Osteocyte (in vitro differentiated cells): ENCODE measurements around the gene PURB. TPM values are rescaled to one million over a fixed set of nuclear protein-coding genes. Genes with fewer than 3 reads are reported as not detected.
"Not testable (repeated sequence)": the region's sequence is repeated elsewhere in the genome, so short reads cannot be mapped to it uniquely, and the experiment has no call there.

ENCODE experiments used
- DNase-seq: peaks from one replicate; pipeline ENCODE4 v3.0.0; 2021; ENCODE audit warnings: mixed read lengths; ENCODE audit not compliant: unreplicated experiment; ENCODE audit errors: extremely low spot score
- H3K27ac Mint-ChIP-seq: one replicate; pipeline ENCODE4 v1.8.0; 2021; ENCODE audit warnings: mild to moderate bottlenecking, mixed read lengths; ENCODE audit not compliant: unreplicated experiment
- H3K27me3 Mint-ChIP-seq: one replicate; pipeline ENCODE4 v1.8.0; 2021; ENCODE audit warnings: mixed read lengths; ENCODE audit not compliant: unreplicated experiment
- H3K36me3 Mint-ChIP-seq: one replicate; pipeline ENCODE4 v1.8.0; 2021; ENCODE audit warnings: mixed read lengths; ENCODE audit not compliant: unreplicated experiment
- H3K4me1 Mint-ChIP-seq: one replicate; pipeline ENCODE4 v1.8.0; 2021; ENCODE audit warnings: mixed read lengths; ENCODE audit not compliant: unreplicated experiment
- H3K4me3 Mint-ChIP-seq: one replicate; pipeline ENCODE4 v1.8.0; 2021; ENCODE audit warnings: mild to moderate bottlenecking, moderate library complexity, mixed read lengths; ENCODE audit not compliant: unreplicated experiment
- H3K9me3 Mint-ChIP-seq: one replicate; pipeline ENCODE4 v1.8.0; 2021; ENCODE audit warnings: mixed read lengths; ENCODE audit not compliant: unreplicated experiment
- CTCF ChIP-seq: fragments of 200-600 bp; sonication (generic); IDR thresholded peaks from 2 replicates; pipeline ENCODE4 v1.5.0; 2021; ENCODE audit warnings: antibody characterized with exemption, mild to moderate bottlenecking, moderate library complexity
- total RNA-seq: library from RNA; stranded (reverse); gene quantifications from 2 replicates; pipeline ENCODE4 v1.2.1, GENCODE V29; 2021

PURB gene
- total RNA-seq, 1 donor from 2014 or later: 20.7 TPM

DNA sequence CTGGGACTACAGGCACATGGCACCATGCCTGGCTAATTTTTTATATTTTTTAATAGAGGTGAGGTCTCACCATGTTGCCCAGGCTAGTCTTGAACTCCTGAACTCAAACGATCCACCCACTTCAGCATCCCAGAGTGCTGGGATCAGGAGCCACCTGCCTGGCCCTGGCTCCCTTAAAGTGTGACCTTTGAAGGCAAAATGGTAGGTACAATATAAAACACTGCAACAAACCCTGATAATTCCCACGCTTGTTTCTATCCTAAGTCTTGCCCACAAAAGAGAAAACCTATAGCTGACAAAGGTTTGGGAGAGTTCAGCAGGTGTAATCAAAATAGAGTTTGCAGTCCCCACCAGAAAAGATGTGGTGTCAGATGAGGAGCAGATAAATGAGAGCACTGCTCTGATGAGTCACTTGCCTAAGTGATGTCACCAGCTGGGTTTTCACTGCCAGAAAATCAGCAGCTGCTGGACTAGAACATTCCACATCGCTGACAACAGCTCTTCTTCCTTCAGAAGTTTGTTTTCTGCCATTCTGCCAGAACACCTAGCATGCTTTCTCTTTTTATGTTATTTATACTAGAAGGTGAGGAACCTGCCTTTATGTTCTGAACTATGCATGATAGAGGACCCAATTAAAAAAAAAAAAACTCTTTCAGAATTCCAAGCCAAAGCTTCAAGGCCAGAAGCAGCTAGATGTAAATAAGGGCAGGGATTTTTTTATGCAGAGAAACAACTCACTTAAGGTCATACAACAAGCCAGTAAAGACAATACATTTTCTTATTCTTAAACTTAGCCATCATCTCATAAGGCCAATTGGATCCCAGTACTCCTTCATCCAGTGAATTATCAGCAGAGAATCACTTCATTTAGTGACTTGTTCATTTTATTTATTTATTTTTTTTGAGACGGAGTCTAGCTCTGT, 18.0 kb downstream of the PURB start:
- no peaks in the 10 kb centered on the region for H3K27me3 Mint-ChIP-seq
- H3K36me3 Mint-ChIP-seq: no peaks in the 10 kb centered on the region
- no peak for TF ChIP-seq CTCF
- no peak overlapping the region for H3K4me3 Mint-ChIP-seq
- H3K27ac Mint-ChIP-seq: peak overlapping the region; percentile 66
- H3K9me3 Mint-ChIP-seq: no peaks in the 10 kb centered on the region
- peaks cover 7% of the 10 kb centered on the region for H3K4me1 Mint-ChIP-seq
- DNase-seq: no peak

GRCh38 chr7:44861949-44862348, 23.4 kb downstream of the PURB start:
- H3K4me3 Mint-ChIP-seq, H3K36me3 Mint-ChIP-seq, H3K27me3 Mint-ChIP-seq, H3K9me3 Mint-ChIP-seq, H3K4me1 Mint-ChIP-seq, H3K27ac Mint-ChIP-seq, DNase-seq: not testable (repeated sequence)

- peak; percentile 20 for TF ChIP-seq CTCF
- H3K27ac Mint-ChIP-seq: no peak overlapping the region
- DNase-seq: no peak
- no peaks in the 10 kb centered on the region for H3K36me3 Mint-ChIP-seq
- H3K4me3 Mint-ChIP-seq: no peak overlapping the region
- no peaks in the 10 kb centered on the region for H3K27me3 Mint-ChIP-seq
- H3K9me3 Mint-ChIP-seq: no peaks in the 10 kb centered on the region
- peaks cover 4% of the 10 kb centered on the region for H3K4me1 Mint-ChIP-seq
Observed at GRCh38 chr7:44858161-44858560, 27.2 kb downstream of the PURB start.

GRCh38 chr7:44854644-44855364, 30.5 kb downstream of the PURB start:
- no peak for TF ChIP-seq CTCF
- no peak overlapping the region for H3K4me3 Mint-ChIP-seq
- no peak overlapping the region for H3K27ac Mint-ChIP-seq
- H3K36me3 Mint-ChIP-seq: no peaks in the 10 kb centered on the region
- H3K27me3 Mint-ChIP-seq: no peaks in the 10 kb centered on the region
- peaks cover 4% of the 10 kb centered on the region for H3K4me1 Mint-ChIP-seq
- no peak for DNase-seq
- no peaks in the 10 kb centered on the region for H3K9me3 Mint-ChIP-seq

- no peaks in the 10 kb centered on the region for H3K27me3 Mint-ChIP-seq
- no peaks in the 10 kb centered on the region for H3K36me3 Mint-ChIP-seq
- no peaks in the 10 kb centered on the region for H3K9me3 Mint-ChIP-seq
- H3K27ac Mint-ChIP-seq: no peak overlapping the region
- no peak overlapping the region for H3K4me3 Mint-ChIP-seq
- no peak for TF ChIP-seq CTCF
- peaks cover 16% of the 10 kb centered on the region for H3K4me1 Mint-ChIP-seq
- no peak for DNase-seq
Observed at GRCh38 chr7:44853391-44853790, 31.9 kb downstream of the PURB start.
